GM21737 (cell line): Measurements from ENCODE around the gene NUP155.
"Not testable (repeated sequence)": the region's sequence is repeated elsewhere in the genome, so short reads cannot be mapped to it uniquely, and the experiment has no call there.

ENCODE experiments used
- ATAC-seq: cut with Tn5 transposase; IDR thresholded peaks from one replicate; pipeline ENCODE4 v1.9.1; 2021; ENCODE audit warnings: mild to moderate bottlenecking, moderate library complexity; ENCODE audit not compliant: unreplicated experiment

NUP155 gene

GRCh38 chr5:37370864-37371726, at the start of gene NUP155:
Gene NUP155, minus strand, starts transcription at chr5:37371106. Its CDS starts 129 bp downstream, at chr5:37370977.
- peak; percentile 92 for ATAC-seq

DNA sequence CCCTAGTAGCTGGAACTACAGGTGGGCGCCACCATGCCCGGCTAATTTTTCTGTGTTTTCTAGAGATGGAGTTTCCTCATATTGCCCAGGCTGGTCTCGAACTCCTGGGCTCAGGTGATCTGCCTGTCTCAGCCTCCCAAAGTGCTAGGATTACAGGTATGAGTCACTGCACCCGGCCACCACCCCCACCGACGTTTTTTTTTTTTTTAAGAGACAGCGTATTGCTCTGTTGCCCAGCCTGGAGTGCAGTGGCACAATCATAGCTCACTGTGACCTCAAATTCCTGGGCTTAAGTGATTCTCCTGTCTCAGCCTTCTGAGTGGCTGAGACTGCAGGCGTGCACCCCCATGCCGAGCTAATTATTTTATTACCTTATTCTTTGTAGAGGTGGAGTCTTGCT, 46.4 kb upstream of the NUP155 start:
- no peak for ATAC-seq

- ATAC-seq, result not testable (repeated sequence)
These were observed 44.5 kb upstream of the NUP155 start for GRCh38 chr5:37415456-37415855.

GRCh38 chr5:37412515-37412914, 41.6 kb upstream of the NUP155 start:
- ATAC-seq, result no peak

- no peak for ATAC-seq
These were observed 29.6 kb upstream of the NUP155 start for GRCh38 chr5:37400501-37400900.

GRCh38 chr5:37396352-37396751, 25.4 kb upstream of the NUP155 start:
- ATAC-seq, result no peak

DNA sequence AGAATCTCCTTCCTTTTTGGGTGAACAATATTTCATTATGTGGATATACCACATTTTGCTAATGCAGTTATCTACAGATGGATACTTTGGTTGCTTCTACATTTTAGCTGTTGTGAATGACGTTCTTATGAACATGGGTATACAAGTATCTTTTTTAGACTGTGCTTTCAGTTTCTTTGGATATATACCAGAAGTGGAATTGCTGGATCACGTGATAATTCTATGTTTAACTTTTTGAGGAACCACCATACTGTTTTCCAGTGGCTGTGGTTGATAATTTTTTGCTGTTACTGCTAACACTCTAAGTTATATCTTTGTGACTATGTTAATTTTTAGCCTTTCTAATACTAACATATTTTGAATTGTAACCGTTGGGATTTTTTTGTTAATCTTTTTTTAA, 20.7 kb upstream of the NUP155 start:
- ATAC-seq, result no peak

GRCh38 chr5:37379100-37379628, 8.3 kb upstream of the NUP155 start, which contains the start of gene WDR70:
Gene WDR70, plus strand, starts transcription at chr5:37379318. Its CDS starts 50 bp downstream, at chr5:37379368.
- peak; percentile 96 for ATAC-seq

DNA sequence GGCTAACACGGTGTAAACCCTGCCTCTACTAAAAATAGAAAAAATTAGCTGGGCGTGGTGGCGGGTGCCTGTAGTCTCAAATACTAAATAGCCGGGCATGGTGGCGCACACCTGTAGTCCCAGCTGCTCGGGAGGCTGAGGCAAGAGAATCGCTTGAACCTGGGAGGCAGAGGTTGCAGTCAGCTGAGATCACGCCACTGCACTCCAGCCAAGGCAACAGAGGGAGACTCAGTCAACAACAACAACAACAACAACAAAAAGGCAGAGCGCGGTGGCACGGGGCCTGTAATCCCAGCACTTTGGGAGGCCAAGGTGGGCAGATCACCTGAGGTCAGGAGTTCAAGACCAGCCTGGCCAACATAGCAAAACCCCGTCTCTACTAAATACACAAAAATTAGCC, 7.2 kb upstream of the NUP155 start:
- ATAC-seq, result not testable (repeated sequence)

- no peak for ATAC-seq
These were observed 4.2 kb upstream of the NUP155 start for GRCh38 chr5:37375091-37375490.

DNA sequence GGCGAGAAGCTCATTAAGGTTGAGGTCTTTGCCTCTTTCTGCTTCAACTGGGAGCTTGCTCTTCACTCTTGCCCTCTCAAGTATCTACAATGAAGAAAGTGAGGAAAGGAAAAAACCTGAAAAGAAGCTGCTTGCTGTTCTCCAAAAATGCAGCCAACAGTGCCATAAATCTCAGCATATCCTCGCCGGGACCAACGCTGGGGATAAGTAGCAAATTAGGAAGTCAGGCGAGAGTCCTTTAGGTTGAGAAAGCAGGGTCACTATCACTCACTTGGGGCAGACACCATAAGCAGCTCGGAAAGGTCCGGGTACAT, 399 bp downstream of the NUP155 start:
- ATAC-seq, result no peak

GRCh38 chr5:37355161-37355560, 15.7 kb downstream of the NUP155 start:
- ATAC-seq, result no peak

- ATAC-seq, result not testable (repeated sequence)
These were observed 28.2 kb downstream of the NUP155 start for GRCh38 chr5:37342741-37343140.

- ATAC-seq, result not testable (repeated sequence)
These were observed 36.2 kb downstream of the NUP155 start for GRCh38 chr5:37334754-37335153.

GRCh38 chr5:37326536-37326935, 44.4 kb downstream of the NUP155 start:
- no peak for ATAC-seq

GRCh38 chr5:37323607-37324006, 47.3 kb downstream of the NUP155 start:
- no peak for ATAC-seq

GRCh38 chr5:37319037-37319782, 51.7 kb downstream of the NUP155 start:
- no peak for ATAC-seq

DNA sequence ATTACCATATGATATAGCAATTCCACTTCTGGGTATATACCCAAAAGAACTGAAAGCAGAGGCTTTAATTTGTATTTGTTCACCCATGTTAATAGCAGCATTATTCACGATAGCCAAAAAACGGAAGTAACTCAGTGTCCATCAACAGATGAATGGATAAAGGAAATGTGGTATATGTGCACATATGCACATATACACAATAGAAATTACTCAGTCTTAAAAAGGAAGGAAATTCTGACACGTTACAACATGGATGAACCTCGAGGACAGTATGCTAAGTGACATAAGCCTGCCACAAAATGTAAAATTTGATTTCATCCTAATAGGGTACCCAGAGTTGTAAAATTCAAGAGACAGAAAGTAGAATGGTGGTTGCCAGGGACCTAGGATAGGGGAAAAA, 54.9 kb downstream of the NUP155 start:
- no peak for ATAC-seq

- no peak for ATAC-seq
These were observed 60.5 kb downstream of the NUP155 start for GRCh38 chr5:37310360-37310759.

GRCh38 chr5:37308793-37309192, 62.1 kb downstream of the NUP155 start:
- ATAC-seq, result no peak

- no peak for ATAC-seq
These were observed 66.0 kb downstream of the NUP155 start for GRCh38 chr5:37304888-37305287.

DNA sequence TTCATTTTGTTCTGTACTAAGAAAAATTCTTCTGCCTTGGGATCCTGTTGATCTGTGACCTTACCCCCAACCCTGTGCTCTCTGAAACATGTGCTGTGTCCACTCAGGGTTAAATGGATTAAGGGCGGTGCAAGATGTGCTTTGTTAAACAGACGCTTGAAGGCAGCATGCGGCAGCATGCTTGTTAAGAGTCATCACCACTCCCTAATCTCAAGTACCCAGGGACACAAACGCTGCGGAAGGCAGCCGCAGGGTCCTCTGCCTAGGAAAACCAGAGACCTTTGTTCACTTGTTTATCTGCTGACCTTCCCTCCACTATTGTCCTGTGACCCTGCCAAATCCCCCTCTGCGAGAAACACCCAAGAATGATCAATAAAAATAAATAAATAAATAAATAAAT, 74.6 kb downstream of the NUP155 start:
- ATAC-seq, result not testable (repeated sequence)
